ENCODE measurements around the gene RILP.

DNA sequence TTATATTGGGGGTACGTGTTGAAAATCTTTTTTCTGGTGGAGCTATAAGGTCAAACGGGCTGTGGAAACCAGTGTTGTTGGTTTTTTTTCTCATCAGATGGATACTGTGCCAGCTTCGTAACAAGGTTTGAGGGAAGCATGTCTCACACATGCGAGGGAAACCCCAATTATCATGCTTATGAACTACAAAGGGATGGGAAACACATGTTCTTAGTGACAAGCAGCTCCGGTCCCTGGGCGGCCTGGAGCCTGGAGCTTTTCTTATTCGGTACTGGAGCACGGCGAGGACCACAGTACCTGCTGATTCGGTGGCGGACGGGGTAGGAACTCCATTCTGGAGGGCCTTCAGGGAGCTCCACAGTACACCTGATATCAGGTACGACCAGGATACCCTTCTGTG, 33.6 kb downstream of the RILP start:
- TF ChIP-seq, protein P1, sequence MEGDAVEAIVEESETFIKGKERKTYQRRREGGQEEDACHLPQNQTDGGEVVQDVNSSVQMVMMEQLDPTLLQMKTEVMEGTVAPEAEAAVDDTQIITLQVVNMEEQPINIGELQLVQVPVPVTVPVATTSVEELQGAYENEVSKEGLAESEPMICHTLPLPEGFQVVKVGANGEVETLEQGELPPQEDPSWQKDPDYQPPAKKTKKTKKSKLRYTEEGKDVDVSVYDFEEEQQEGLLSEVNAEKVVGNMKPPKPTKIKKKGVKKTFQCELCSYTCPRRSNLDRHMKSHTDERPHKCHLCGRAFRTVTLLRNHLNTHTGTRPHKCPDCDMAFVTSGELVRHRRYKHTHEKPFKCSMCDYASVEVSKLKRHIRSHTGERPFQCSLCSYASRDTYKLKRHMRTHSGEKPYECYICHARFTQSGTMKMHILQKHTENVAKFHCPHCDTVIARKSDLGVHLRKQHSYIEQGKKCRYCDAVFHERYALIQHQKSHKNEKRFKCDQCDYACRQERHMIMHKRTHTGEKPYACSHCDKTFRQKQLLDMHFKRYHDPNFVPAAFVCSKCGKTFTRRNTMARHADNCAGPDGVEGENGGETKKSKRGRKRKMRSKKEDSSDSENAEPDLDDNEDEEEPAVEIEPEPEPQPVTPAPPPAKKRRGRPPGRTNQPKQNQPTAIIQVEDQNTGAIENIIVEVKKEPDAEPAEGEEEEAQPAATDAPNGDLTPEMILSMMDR (conservative IDR thresholded peaks at IDR 0.05; ENCODE audit: low read depth, low read length), result no peak
- TF ChIP-seq EZH2 (IDR thresholded peaks at IDR 0.05; ENCODE audit: low read length, unreplicated experiment), result no peak

Data from PC-3 (cell line).